ENCODE measurements around the gene IP6K2. TPM values are rescaled to one million over a fixed set of nuclear protein-coding genes. Genes with fewer than 3 reads are reported as not detected.

The IP6K2 gene
- total RNA-seq, 4 donors from 2014 or later, result 45.6 to 91.7 (median 78.0) TPM

DNA sequence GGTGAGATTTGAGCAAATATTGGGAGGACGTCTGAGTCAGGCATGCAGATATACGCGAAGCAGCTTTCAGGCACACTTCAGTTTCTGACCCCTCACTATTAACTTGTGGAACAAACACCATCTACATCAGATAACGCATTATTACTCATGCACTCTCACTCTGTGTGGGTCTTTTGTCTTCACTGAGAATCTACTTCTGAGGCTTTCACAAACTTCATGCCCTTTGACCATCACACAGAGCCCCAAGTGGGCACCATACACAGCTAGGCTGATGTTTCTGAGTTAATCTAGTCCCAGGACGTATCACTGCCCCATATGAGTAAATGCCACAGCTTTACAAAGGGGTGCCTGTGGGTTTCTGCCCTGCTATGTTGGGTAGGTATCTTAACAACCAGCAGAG is 39.6 kb upstream of the IP6K2 start:
- TF ChIP-seq CTCF (IDR thresholded peaks at IDR 0.05), result no peak
- no peak for TF ChIP-seq POLR2A (IDR thresholded peaks at IDR 0.05)
- no peak for DNase-seq
- Histone ChIP-seq H3K27me3 (no peaks in the 10 kb centered on the region), H3K4me3 (no peak overlapping the region), H3K27ac (no peak overlapping the region), H3K4me1 (no peaks in the 10 kb centered on the region), H3K36me3 (no peaks in the 10 kb centered on the region), H3K9me3 (no peaks in the 10 kb centered on the region)
- intact Hi-C loops (cut with DNase I; ENCODE audit: low total_unique reads), result no loop called here

GRCh38 chr3:48750856-48751255 is 33.8 kb upstream of the IP6K2 start:
- Histone ChIP-seq H3K4me3 (no peak overlapping the region), H3K4me1 (no peaks in the 10 kb centered on the region), H3K27ac (no peak overlapping the region), H3K36me3 (no peaks in the 10 kb centered on the region), H3K9me3 (no peaks in the 10 kb centered on the region), H3K27me3 (no peaks in the 10 kb centered on the region)
- DNase-seq, result no peak
- no peak for TF ChIP-seq POLR2A (IDR thresholded peaks at IDR 0.05)
- no peak for TF ChIP-seq CTCF (IDR thresholded peaks at IDR 0.05)
- intact Hi-C loops (cut with DNase I; ENCODE audit: low total_unique reads), result no loop called here

DNA sequence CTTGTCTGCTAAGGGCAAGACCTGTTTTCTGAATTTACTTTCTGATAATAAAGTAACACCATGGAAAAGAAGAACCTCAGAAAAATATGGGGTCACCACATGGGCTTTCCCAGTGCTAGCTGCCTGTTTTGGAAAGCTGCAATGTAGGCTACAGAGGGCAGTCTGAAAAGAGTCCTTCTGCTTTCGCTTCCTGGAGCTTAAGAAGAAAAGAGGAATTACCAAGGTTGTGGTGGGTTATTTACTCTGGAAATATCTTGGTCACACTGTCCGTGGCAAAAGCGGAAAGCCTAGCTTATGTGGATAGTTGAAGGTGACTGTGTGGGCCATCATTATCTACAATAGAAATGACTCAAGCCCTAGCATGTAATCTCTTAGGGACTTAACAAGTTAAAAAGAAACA is 31.7 kb upstream of the IP6K2 start:
- H3K36me3 ChIP-seq, result no peaks in the 10 kb centered on the region
- H3K27ac ChIP-seq, result no peak overlapping the region
- no peaks in the 10 kb centered on the region for H3K27me3 ChIP-seq
- no peak for DNase-seq
- H3K4me1 ChIP-seq, result no peaks in the 10 kb centered on the region
- intact Hi-C loops (cut with DNase I; ENCODE audit: low total_unique reads), result no loop called here
- TF ChIP-seq CTCF (IDR thresholded peaks at IDR 0.05) (no peak), POLR2A (IDR thresholded peaks at IDR 0.05) (no peak)
- H3K9me3 ChIP-seq, result no peaks in the 10 kb centered on the region
- no peak overlapping the region for H3K4me3 ChIP-seq

GRCh38 chr3:48747706-48748105 is 30.7 kb upstream of the IP6K2 start:
- TF ChIP-seq CTCF (IDR thresholded peaks at IDR 0.05) (no peak), POLR2A (IDR thresholded peaks at IDR 0.05) (no peak)
- H3K27ac ChIP-seq, result peak overlapping the region; percentile 13 to 52
- H3K27me3 ChIP-seq, result no peaks in the 10 kb centered on the region
- H3K4me3 ChIP-seq, result no peak overlapping the region
- no peak for DNase-seq
- intact Hi-C loops (cut with DNase I; ENCODE audit: low total_unique reads), result no loop called here
- no peaks in the 10 kb centered on the region for H3K36me3 ChIP-seq
- H3K9me3 ChIP-seq, result no peaks in the 10 kb centered on the region
- no peaks in the 10 kb centered on the region for H3K4me1 ChIP-seq

GRCh38 chr3:48747015-48747615 is 30.1 kb upstream of the IP6K2 start:
- intact Hi-C loops (cut with DNase I; ENCODE audit: low total_unique reads), result no loop called here
- Histone ChIP-seq H3K4me3 (no peak overlapping the region), H3K27ac (peak overlapping the region; percentile 13 to 52), H3K27me3 (no peaks in the 10 kb centered on the region), H3K9me3 (no peaks in the 10 kb centered on the region), H3K36me3 (no peaks in the 10 kb centered on the region), H3K4me1 (no peaks in the 10 kb centered on the region)
- no peak for DNase-seq
- TF ChIP-seq CTCF (IDR thresholded peaks at IDR 0.05), result no peak
- no peak for TF ChIP-seq POLR2A (IDR thresholded peaks at IDR 0.05)
